Heart left ventricle (tissue), 16 donors: Measurements from ENCODE around the gene SLC22A23. TPM values are rescaled to one million over a fixed set of nuclear protein-coding genes. Genes with fewer than 3 reads are reported as not detected.

Source experiments
- ATAC-seq, 4 donors: fragments of 200-7000 bp; cut with Tn5 transposase; one replicate each; pipeline ENCODE4 v1.9.1; 2020 to 2022; ENCODE audit warnings: moderate library complexity in 4 of 4, mild to moderate bottlenecking in 3 of 4, moderate number of reproducible peaks in 1 of 4
- DNase-seq, 5 donors: peaks; one replicate each; pipeline ENCODE4 v3.0.0-alpha.2; 2020
- H3K27ac ChIP-seq, 12 donors: fragments of 200-600 bp; sonication (generic) in 4 of 12; one replicate each; pipeline versions ENCODE4 v1.5.0 to v1.8.0; 2016 to 2022; ENCODE audit warnings: mild to moderate bottlenecking in 2 of 12
- H3K27me3 ChIP-seq, 9 donors: fragments of 200-600 bp; sonication (generic) in 2 of 9; one replicate each; pipeline versions ENCODE4 v1.5.1 to v1.8.0; 2016 to 2022; ENCODE audit warnings: mild to moderate bottlenecking in 3 of 9
- H3K36me3 ChIP-seq, 9 donors: fragments of 200-600 bp; sonication (generic) in 2 of 9; one replicate each; pipeline versions ENCODE4 v1.5.0 to v1.8.0; 2018 to 2022; ENCODE audit warnings: mild to moderate bottlenecking in 2 of 9
- H3K4me1 ChIP-seq, 12 donors: fragments of 200-600 bp; sonication (generic) in 4 of 12; one replicate each; pipeline versions ENCODE4 v1.5.0 to v1.8.0; 2016 to 2022; ENCODE audit warnings: mild to moderate bottlenecking in 3 of 12
- H3K4me3 ChIP-seq, 12 donors: fragments of 200-600 bp; sonication (generic) in 4 of 12; one replicate each; pipeline versions ENCODE4 v1.5.0 to v1.8.0; 2017 to 2022; ENCODE audit warnings: mild to moderate bottlenecking in 9 of 12, moderate library complexity in 4 of 12
- H3K9me3 ChIP-seq, 12 donors: fragments of 200-600 bp; sonication (generic) in 4 of 12; one replicate each; pipeline versions ENCODE4 v1.5.0 to v1.8.0; 2016 to 2022; ENCODE audit warnings: mild to moderate bottlenecking in 1 of 12
- POLR2A ChIP-seq, 2 donors: fragments of 450-650 bp; IDR thresholded peaks; one replicate each; pipeline ENCODE4 v1.6.1; 2017; ENCODE audit warnings: antibody characterized with exemption in 2 of 2, mild to moderate bottlenecking in 2 of 2, moderate library complexity in 2 of 2
- WGBS, 4 donors: extraction: QIAGEN DNeasy Blood & Tissue Kit in 2 of 4; methylation state at CpG; one replicate each; pipeline versions ENCODE4 v1.1.5 to v1.1.7; 2013 to 2018; 5-methylcytosine and 5-hydroxymethylcytosine counted together
- intact Hi-C, 10 donors: fragments of 100-400 bp; cut with DNase I; formaldehyde crosslinking; loops; one replicate each; pipeline versions ENCODE4 v1.11.1 to v1.14.2; 2022
- polyA plus RNA-seq, 2 donors: library from polyadenylated mRNA; stranded (reverse); fragments of 200-250 nt; gene quantifications; one replicate each; pipeline ENCODE4 v1.2.3, GENCODE V29; 2013
- total RNA-seq, 9 donors: library from RNA; depleted of rRNA in 2 of 9; stranded (reverse); fragments of >200 nt in 2 of 9; fragmentation: NEBNext Ultra II Directional in 3 of 9; extraction: Animal tissue kit (Norgen Biotek cat#: 25700) in 3 of 9; gene quantifications; one replicate each; pipeline versions ENCODE4 v1.1.0 to v1.2.4, GENCODE V29; 2016 to 2023
- TF ChIP-seq, protein P1 (sequence below), 12 donors: fragments of 200-600 bp; sonication (generic) in 4 of 12; IDR thresholded peaks; one replicate each; pipeline versions ENCODE4 v1.5.0 to v1.8.0; 2018 to 2022; ENCODE audit warnings: antibody characterized with exemption in 12 of 12, mild to moderate bottlenecking in 5 of 12
- donor health status: ischemic (EF 13 %, LVEDD 7.1; RV severe dilation, severe dysfunction).
- donor health status: healthy with polysubstance abuse.
- donor health status: DM: no; HTN: yes; CAD: no.
- donor health status: DM: no; HTN: no; CAD: no.
- donor health status: ischemic (EF 25% LVEDD 6.9; RV normal size, moderate dysfunction).
- donor health status: ischemic (EF 25% LVEDD 5.7; RV mildly dilated, moderate dysfunction).
- donor health status: healthy.
- donor health status: DM: yes; HTN: yes; CAD: no.
- donor health status: ischemic (EF 35%, LVEDD 5.7; RV mildly dilated, moderate dysfunction).
- donor health status: nonischemic (EF 11% LVEDD 7.7; RV severe dilation, severe dysfunction).
- donor health status: DM: yes; HTN: yes; CAD: no.
- donor health status: PGD.
- donor health status: ischemic (EF 29% LVEDD 5.4; RV normal size, mild dysfunction).
- donor health status: nonischemic (EF 23%, LVEDD 6.1; RV moderate dilation, normal function).

SLC22A23 gene
- total and polyA plus RNA-seq, 11 donors, result 2.9 to 12.4 (median 5.2) TPM

DNA sequence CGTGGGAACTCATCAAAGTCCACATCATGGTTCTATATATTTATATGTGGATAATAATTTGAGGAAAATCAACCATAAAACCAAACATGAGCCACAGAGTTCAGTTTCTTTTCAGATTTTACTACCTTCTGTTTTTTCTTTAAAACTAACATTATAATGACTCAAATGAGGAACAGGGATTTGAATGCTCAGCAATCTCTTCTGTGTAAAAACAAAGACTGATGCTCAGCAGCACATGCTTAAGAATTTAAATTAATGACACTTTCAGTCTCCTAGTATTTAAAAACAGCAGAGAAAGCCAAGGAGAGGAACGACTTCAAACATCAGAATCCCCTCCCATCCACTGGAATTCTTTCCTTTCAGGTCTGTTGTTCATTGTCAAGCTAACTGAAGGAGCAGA is 125.4 kb downstream of the SLC22A23 start:
- H3K27me3 ChIP-seq, result no peaks in the 10 kb centered on the region
- peaks cover 0 to 30% (median 6%) of the 10 kb centered on the region in 12 donors for H3K4me1 ChIP-seq
- H3K27ac ChIP-seq, result peak overlapping the region in 1 of 12 donors; percentile 15
- DNase-seq (no peak), ATAC-seq (no peak)
- H3K9me3 ChIP-seq, result no peaks in the 10 kb centered on the region
- H3K4me3 ChIP-seq, result no peak overlapping the region
- intact Hi-C loops, result no loop called here
- WGBS, 4 donors, result 31 to 82% (median 58%) methylated on average over 2 of the region's 2 CpGs
- TF ChIP-seq POLR2A (IDR thresholded peaks at IDR 0.05), result no peak
- TF ChIP-seq, protein P1, sequence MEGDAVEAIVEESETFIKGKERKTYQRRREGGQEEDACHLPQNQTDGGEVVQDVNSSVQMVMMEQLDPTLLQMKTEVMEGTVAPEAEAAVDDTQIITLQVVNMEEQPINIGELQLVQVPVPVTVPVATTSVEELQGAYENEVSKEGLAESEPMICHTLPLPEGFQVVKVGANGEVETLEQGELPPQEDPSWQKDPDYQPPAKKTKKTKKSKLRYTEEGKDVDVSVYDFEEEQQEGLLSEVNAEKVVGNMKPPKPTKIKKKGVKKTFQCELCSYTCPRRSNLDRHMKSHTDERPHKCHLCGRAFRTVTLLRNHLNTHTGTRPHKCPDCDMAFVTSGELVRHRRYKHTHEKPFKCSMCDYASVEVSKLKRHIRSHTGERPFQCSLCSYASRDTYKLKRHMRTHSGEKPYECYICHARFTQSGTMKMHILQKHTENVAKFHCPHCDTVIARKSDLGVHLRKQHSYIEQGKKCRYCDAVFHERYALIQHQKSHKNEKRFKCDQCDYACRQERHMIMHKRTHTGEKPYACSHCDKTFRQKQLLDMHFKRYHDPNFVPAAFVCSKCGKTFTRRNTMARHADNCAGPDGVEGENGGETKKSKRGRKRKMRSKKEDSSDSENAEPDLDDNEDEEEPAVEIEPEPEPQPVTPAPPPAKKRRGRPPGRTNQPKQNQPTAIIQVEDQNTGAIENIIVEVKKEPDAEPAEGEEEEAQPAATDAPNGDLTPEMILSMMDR (IDR thresholded peaks at IDR 0.05), result no peak
- H3K36me3 ChIP-seq, result no peaks in the 10 kb centered on the region

DNA sequence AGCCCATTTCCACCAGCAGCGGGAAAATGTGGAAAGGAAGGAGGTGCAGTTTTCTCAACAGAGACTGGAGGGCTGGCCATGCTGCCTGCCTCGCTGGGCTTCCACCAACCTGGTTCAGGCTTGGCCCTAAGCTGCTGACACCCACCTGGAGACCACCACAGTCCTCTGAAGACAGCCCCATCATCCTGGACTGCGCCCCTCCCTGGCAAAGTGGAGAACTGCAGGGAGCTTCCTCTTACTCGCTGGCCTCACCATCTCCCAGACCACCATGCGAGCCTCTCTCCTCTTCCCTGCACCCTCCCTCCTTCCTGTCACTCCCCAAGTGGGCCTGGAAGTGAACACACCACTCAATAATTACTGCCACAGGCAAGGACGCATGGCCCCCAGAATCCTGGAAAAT is 126.7 kb downstream of the SLC22A23 start:
- peak overlapping the region in 6 of 12 donors; percentile 3 to 72 (median 27) for H3K27ac ChIP-seq
- peaks cover 0 to 35% (median 10%) of the 10 kb centered on the region in 12 donors for H3K4me1 ChIP-seq
- ATAC-seq (no peak), DNase-seq (no peak)
- H3K36me3 ChIP-seq, result no peaks in the 10 kb centered on the region
- intact Hi-C loops, result no loop called here
- WGBS, 4 donors, result 84 to 91% (median 85%) methylated on average over 6 of the region's 6 CpGs
- TF ChIP-seq, protein P1 (IDR thresholded peaks at IDR 0.05), result no peak
- TF ChIP-seq POLR2A (IDR thresholded peaks at IDR 0.05), result no peak
- H3K4me3 ChIP-seq, result no peak overlapping the region
- no peaks in the 10 kb centered on the region for H3K27me3 ChIP-seq
- no peaks in the 10 kb centered on the region for H3K9me3 ChIP-seq

GRCh38 chr6:3329393-3330051 is 127.3 kb downstream of the SLC22A23 start:
- intact Hi-C loops, result no loop called here
- ATAC-seq, result peak; percentile 49 to 78 (median 73)
- TF ChIP-seq POLR2A (IDR thresholded peaks at IDR 0.05), result no peak
- TF ChIP-seq, protein P1 (IDR thresholded peaks at IDR 0.05), result no peak
- Histone ChIP-seq H3K27ac (peak overlapping the region in 8 of 12 donors; percentile 1 to 72 (median 21)), H3K4me3 (no peak overlapping the region), H3K36me3 (no peaks in the 10 kb centered on the region), H3K27me3 (no peaks in the 10 kb centered on the region), H3K9me3 (no peaks in the 10 kb centered on the region), H3K4me1 (peaks cover 0 to 38% (median 14%) of the 10 kb centered on the region in 12 donors)
- peak in 1 of 5 donors; percentile 45 for DNase-seq
- 71 to 76% (median 76%) methylated on average over 24 to 26 of the region's 26 CpGs for WGBS, 4 donors

DNA sequence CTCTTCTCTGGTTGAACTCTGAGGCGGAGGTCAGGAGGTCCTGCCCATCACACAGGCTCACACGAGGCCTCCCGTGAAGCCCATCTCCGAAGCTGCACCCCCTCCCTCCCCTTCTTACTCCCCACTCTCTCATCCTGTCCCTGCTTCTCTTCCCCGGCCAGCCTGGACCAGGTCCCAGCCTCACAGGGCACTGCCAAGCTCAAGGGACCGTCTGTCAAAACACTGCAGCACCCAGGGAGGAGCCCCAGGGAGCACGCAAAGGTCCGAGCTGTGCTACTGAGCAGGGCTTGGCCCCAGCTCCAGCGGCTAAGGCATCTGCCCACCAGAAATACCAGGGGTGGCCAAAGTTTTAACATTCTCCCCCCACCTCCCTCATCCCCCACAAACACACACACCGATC is 128.1 kb downstream of the SLC22A23 start:
- WGBS, 4 donors, result 56 to 68% (median 62%) methylated on average over 10 of the region's 10 CpGs
- no peaks in the 10 kb centered on the region for H3K27me3 ChIP-seq
- no peaks in the 10 kb centered on the region for H3K36me3 ChIP-seq
- ATAC-seq (peak; percentile 72 to 87 (median 80)), DNase-seq (peak in 4 of 5 donors; percentile 51 to 72 (median 60))
- TF ChIP-seq POLR2A (IDR thresholded peaks at IDR 0.05), result no peak
- TF ChIP-seq, protein P1 (IDR thresholded peaks at IDR 0.05), result no peak
- H3K4me1 ChIP-seq, result peaks cover 0 to 38% (median 17%) of the 10 kb centered on the region in 12 donors
- intact Hi-C loops, result no loop called here
- no peaks in the 10 kb centered on the region for H3K9me3 ChIP-seq
- H3K4me3 ChIP-seq, result no peak overlapping the region
- H3K27ac ChIP-seq, result peak overlapping the region in 2 of 12 donors; percentile 9 to 72
